HG02970 (cell line): ENCODE data around the gene CYP4X1.
"Not testable (repeated sequence)": the region's sequence is repeated elsewhere in the genome, so short reads cannot be mapped to it uniquely, and the experiment has no call there.

Experiments used
- ATAC-seq: cut with Tn5 transposase; IDR thresholded peaks from one replicate; pipeline ENCODE4 v1.9.1; 2021; ENCODE audit warnings: mild to moderate bottlenecking, moderate library complexity, moderate number of reproducible peaks; ENCODE audit not compliant: unreplicated experiment, low FRiP score

CYP4X1 gene, protein sequence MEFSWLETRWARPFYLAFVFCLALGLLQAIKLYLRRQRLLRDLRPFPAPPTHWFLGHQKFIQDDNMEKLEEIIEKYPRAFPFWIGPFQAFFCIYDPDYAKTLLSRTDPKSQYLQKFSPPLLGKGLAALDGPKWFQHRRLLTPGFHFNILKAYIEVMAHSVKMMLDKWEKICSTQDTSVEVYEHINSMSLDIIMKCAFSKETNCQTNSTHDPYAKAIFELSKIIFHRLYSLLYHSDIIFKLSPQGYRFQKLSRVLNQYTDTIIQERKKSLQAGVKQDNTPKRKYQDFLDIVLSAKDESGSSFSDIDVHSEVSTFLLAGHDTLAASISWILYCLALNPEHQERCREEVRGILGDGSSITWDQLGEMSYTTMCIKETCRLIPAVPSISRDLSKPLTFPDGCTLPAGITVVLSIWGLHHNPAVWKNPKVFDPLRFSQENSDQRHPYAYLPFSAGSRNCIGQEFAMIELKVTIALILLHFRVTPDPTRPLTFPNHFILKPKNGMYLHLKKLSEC

DNA sequence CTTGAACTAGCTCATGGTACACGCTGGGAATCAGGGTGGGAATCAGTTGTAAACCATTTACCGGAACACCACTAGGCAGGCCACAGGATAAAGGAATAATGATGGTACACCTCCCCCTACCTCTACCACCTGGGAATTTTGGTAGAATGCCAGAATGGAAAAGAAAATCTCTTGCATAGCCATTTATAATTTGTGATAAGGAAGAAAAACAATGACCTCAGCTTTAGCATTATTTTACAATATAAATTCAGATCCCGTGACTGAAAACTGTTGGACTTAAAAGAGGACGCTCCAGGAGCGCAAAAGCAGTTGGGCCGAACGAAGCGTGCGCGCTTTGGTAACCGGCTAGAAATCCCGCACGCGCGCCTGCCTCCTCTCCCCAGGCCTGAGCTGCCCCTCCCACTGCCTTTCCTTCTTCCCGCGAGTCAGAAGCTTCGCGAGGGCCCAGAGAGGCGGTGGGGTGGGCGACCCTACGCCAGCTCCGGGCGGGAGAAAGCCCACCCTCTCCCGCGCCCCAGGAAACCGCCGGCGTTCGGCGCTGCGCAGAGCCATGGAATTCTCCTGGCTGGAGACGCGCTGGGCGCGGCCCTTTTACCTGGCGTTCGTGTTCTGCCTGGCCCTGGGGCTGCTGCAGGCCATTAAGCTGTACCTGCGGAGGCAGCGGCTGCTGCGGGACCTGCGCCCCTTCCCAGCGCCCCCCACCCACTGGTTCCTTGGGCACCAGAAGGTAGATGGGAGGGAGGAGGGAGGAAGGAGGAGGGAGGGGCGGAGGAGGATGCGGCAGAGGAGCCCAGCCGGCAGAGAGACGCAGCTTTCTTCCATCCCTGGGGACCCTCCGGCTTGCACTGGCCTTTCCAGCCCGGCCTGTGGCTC is at the start of gene CYP4X1:
CYP4X1 (plus strand) TSS at position 402 of the 873 bp plus-strand sequence; CDS start at position 551, 149 bp downstream.
- no peak for ATAC-seq

DNA sequence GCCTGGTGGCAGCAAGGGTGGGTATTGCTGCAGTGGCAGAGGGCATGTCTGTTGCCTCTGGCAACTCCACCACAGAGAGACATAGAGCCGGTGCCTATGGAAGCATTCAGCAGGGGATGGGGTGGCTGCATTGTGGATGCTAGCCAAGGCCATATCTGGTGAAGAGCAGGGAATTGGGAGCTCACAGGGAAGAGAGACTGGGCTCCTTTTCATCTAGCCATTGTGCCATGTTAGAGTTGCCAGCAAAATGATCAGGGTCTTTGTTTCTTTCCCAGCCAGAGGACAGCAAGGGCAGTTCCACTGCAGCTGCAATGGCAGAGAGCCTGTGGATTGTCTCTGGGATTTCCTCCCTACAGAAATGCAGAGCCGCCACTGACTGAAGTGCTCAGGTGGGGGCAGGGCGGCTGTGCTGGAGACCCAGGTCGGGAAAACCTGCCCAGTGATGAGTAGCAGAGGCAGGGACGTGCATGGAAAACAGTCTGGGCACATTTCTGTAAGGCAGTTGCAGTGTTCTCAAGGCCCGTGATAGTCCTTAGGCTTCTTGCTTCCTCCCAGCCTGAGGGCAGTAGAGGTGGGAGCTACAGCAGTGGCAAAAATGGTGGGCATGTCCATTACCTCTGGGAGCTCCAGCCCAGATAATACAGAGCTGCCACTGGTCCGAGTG is 40.2 kb upstream of the CYP4X1 start:
- no peak for ATAC-seq

DNA sequence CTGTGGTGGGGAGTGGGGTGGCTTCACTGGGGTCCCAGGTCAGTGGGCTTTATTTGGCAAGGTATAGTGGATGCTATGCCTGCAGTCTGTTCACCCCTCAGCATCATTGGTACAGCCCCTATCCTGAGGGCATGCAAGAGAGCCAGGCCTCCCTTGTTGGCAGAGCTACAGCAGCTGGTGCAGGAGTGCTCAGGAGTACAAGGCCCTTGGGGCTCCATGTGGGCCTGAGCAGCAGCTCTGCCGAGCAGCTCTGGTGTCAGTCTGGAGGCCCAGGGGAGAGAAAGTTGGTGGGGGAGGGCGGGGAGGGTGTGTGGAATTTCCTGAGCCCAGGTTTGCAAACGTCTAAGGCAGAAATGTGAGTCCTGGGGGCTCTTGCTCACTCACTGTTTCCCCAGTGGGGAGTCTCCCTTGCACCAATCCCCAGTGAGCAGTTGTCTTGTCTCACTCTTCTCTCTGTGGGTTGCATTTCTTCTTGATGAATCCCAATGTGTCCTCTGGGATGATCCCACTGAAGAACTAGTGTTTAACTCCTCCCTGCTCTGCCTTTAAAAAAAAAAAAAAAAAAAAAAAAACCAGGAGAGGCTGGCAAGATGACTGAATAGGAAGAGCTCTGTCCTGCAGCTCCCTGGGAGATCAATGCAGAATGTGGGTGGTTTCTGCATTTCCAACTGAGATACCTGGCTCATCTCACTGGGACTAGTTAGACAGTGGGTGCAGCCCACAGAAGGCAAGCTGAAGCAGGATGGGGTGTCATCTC is 39.5 kb upstream of the CYP4X1 start:
- no peak for ATAC-seq

DNA sequence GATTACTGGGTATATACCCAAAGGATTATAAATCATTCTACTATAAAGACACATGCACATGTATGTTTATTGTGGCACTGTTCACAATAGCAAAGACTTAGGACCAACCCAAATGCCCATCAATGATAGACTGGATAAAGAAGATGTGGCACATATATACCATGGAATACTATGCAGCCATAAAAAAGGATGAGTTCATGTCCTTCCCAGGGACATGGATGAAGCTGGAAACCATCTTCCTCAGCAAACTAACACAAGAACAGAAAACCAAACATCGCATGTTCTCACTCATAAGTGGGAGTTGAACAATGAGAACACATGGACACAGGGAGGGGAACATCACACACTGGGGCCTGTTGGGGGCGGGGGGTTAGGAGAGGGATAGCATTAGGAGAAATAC is 32.9 kb upstream of the CYP4X1 start:
- not testable (repeated sequence) for ATAC-seq

DNA sequence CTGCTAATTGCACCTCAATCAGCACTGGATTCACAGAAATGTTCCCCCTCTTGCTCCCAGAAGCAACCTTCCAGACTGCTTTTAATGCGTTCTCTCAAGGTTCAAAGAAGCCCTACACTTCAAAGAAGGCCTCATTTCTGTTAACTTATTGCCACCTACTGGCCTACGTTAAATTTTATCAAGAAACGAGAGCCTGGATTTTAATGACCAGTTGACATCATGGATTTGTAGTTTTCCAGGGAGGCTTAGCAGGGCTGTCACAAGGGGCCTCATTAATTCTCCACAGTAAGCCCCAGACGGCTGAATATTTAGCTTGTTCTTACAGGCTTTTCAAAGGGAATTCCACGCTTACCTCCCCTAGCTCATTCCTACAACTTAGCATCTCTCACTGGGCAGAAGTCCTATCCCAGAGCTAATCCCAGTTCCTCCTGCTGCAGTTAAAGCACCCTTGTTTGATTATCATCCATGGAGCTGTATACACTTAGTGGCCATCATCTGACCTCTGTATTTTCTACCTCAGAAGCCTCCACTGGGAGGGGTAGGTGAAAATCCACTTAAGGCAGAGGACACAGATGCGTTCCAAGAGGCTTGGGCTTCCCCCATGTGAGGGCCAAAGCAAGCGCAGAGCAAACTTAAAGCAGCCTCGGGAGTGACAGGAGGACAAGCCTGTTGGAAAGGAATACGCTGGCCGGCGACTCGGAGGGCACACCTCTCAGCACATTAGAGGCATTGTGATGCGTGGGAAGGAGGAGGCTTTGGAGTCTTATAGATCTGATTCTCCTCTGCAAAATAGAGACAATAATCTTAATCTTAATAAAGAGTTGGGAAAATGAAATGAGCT is 32.2 kb upstream of the CYP4X1 start:
- no peak for ATAC-seq

DNA sequence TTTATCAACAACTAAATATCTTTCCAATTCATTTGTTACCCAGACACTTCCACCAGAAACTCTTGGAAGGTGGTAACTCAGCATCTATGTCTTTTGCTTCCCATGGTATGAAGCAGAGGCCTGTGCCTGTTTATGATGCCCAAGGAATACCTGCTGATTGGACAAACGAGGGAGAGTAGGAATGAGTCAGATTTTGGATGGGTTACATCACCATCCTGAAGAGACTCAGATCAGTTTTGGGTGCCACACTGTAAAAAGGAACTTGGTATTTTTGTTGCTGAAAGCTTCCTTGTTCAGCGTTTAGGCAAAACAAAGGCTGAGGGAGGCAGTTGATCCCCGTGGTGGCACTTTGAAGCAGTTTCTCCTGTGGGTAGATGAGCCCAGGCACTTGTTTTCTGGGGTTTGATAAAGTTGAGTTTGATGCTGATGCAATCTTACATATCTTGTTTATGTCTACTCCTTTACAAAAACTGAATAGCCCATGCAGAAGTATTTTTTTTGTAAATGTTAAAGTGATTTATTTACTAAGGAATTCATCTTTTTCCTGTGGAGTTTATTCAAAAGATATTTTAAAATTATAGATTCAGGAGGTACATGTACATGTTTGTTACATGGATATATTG is 26.7 kb upstream of the CYP4X1 start:
- no peak for ATAC-seq

DNA sequence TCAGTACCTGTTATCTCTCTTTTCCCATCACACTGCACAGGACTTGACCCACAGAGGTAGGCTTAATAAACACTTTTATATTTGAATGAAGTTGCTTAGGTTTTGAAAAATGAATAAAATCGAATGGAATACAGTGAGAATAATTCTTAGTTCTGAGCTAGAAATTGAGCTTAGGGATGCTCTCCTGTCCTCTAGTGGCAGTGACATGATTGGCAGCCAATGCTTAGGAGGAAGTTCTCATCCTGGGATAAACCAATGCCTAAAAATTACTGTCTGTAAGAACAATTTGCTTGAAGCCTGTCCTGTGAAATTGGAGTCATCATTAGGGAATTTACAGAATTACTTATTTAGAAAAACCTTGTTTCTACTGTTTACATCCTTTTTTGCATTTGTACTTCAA is 21.3 kb upstream of the CYP4X1 start:
- ATAC-seq = no peak

DNA sequence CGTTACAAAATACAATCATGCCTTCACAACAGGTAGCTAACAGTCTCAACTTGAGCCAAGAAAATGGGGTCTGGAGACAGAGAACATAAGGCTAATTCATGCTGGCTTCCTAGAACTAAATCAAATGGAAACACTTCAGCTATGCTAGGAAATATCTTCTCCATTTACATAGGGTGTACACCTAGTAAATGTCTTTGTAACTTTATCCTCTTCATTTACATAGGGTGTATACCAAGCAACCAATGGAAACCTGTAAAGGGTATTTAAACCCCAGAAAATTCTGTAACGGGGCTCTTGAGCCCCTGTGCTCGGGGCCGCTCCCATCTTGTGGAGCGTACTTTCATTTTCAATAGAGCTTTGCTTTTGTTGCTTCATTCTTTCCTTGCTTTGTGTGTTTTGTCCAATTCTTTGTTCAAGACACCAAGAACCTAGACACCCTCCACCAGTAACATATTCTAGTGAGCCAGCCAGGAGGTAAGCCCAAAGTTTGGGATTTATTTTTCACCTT is 19.5 kb upstream of the CYP4X1 start:
- no peak for ATAC-seq

DNA sequence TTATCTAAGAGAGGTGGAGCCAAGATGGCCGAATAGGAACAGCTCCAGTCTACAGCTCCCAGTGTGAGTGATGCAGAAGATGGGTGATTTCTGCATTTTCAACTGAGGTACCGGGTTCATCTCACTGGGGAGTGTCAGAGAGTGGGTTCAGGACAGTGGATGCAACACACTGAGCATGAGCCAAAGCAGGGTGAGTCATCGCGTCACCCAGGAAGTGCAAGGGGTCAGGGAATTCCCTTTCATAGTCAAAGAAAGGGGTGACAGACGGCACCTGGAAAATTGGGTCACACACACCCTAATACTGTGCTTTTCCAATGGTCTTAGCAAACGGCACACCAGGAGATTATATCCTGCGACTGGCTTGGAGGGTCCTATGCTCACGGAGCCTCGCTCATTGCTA is 17.0 kb upstream of the CYP4X1 start:
- ATAC-seq = not testable (repeated sequence)

DNA sequence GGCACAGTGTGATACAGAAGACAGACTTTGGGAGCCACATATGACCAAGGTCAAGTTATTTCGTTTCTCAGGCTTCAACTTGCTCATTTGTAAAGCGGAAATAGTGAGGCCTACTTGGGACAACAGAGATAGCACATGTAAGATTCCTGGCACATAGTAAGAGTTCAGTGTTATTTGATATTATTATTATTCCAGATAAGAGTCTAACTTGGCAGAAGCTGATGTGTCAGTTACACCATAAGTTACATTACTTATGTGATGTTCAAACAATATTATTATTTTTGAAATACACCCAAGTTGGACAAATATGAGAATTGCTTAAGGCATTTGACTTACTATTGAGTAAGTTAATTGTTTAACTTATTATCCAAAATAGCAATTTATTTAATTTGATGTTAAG is 10.2 kb upstream of the CYP4X1 start:
- no peak for ATAC-seq

DNA sequence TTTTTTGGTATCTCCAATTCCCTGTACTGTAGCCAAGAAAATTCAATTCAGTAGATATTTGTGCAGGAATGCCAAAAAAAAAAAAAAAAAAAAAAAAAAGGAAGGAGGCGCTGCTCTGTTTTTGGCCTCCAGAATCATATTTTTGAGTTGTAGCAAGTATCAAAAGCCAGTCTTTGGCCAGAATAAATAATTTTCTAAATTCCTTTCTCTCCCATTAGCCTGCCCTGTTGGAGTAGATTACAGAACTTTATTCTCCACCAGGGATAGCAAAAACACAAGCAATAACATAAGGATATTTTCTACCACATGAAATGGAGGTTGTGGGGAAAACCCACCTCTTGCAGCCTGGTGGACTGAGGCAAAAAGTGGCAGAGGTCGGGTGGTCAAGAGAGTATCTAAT is 2.4 kb upstream of the CYP4X1 start:
- no peak for ATAC-seq

DNA sequence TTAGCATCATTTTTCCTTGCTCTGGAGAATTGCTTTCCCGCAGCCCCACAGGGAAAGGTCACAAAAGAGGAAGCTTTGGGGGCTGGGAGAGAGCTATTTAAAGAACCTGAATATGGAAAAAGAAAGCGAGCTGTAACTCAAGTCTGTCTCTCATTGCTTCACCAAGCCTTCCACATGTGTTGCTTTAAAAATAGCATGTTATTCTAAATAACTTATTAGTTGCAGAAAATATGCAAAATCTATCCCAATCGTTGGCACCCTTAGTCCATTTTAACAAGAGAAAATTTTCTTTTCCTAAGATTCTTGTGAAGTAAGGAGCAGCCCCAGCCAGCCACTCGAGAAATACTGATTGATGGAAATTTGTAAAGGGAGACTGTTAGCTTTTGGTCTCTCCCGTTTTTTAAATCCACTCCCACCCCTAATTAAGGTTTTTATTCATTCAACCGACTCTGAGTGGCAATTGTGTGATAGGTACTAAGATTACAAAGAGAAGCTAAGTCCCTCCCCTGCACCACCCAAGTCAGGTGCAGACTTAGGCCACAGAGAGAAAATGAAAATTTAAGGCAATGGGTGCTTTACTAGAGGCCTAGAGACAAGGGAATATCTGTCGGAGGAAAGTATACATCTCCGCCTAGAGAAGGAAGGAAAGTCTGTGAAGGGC is 802 bp downstream of the CYP4X1 start:
- ATAC-seq = no peak

DNA sequence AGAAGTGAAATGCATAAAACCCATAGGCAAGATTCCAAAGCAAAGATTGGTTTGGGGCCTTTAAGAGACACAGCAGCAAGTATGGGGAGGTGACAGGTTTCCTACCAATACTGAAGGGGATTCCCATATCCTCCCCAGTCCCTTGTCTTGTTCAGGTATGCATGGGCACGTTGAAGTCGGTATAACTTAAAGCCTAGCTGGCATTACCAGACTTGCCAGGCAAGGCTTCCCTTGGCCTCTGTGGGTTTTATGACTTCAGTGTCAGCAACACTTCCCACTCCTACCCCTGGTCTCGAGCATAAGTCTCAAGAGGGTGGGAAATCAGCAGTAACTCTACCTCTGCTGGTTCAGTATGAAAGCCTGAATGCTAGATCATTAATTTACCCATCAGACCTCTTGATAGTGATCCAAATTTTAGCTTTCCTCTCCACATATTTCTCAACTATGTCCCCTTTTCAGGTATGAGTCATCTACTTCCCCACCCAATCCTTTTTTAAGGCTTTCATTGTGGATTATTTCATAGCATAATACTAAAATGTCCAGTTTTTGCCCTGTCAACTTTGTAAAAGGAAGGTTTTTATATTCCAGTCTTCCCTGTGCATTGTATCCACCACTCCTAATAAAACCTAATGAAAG is 6.8 kb downstream of the CYP4X1 start:
- ATAC-seq = no peak

DNA sequence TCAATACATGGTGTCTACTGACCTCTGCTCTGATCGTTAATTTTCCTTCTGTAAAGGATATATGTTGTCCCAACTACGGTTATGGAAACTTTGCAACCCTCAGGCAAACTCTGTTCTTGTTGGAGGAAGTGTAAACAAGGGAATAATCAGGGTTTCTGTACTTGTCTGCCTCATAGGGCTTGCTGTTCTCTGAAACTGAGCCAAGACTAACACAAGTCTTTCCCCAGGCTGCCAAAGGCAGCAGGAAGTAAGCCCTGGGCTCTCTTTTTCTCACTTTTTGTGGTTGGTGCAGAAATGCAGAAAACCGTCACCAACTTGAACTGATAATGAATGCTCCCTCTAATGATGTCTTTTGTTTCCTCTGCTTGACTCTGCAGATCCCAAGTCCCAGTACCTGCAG is 7.6 kb downstream of the CYP4X1 start:
- ATAC-seq = no peak

DNA sequence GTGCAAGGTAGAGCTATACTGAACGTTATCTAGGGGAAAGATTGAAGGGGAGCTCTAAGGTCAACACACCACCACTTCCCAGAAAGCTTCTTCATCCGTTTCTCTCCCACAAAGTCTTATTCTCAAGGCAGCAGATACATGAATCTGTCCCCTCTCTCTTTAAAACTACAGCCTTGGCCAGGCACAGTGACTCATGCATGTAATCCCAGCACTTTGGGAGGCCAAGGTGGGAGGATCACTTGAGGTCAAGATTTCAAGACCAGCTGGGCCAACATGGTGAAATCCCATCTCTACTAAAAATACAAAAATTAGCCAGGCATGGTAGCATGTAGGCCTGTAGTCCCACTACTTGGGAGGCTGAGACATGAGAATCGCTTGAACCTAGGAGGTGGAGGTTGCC is 8.1 kb downstream of the CYP4X1 start:
- no peak for ATAC-seq

DNA sequence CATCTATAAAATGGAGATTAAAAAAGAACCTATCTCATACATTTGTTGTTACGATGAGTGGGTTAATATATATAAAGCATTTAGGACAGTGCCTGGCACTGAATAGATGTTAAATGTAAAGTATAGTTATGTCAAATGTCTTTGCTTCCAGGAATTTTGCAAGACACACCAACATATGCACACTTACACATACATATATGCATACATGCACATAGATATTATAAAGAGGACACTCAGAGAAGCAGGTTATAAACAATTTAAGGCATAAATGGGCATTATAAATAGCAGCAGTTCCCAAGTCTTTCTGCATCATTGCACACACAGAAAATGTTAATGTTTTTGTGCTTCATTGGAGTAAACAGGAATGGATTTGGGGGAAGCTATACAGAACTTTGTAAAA is 13.3 kb downstream of the CYP4X1 start:
- ATAC-seq = no peak

DNA sequence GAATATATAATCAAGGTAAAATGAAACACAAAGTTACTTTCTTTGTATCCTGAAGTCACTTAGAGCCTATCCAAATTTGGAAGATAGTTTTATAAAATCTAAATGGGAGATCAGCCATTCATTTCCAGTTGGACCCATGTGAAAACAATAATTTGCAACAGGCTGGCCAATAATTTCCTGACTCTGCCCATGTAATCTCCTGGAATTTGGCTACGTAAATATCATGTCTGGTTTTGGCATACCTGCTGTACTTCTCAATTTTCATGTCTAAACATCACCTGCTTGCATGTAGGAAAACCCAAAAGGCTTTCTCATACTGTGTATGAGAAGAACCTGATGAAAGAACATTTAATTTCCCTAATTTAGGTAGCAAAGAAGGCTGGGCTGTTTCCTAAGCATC is 35.9 kb downstream of the CYP4X1 start:
- ATAC-seq = no peak
